ENCODE measurements around the gene KRT80.

DNA sequence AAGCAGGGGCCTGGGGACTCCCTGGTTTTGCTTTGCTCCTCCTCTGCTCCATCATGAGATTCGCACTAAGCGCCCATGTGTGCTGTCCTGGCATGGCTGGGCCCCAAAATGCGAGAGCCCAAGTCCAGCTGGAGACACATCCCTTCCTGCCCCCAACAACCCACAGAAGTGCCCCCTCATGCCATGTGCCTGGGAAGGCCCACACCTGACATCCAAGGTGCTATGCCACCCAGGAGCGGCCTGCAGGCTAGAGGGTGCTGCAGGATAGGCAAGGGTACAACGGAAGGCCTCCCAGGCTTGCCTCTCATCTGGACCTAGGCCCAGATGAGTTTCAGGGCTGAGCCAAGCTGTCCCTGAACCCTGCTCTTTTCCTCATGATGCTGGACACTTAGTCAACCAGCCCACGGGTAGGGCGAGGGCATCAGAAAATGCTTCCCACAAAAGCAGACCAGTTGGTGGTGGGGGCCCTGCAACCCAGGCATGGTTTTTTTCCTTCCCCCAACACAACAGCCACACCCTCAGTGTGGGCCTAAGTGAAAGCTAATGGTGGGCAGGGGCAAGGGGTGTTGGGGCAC is 13.2 kb upstream of the KRT80 start:
- TF ChIP-seq, protein P1, sequence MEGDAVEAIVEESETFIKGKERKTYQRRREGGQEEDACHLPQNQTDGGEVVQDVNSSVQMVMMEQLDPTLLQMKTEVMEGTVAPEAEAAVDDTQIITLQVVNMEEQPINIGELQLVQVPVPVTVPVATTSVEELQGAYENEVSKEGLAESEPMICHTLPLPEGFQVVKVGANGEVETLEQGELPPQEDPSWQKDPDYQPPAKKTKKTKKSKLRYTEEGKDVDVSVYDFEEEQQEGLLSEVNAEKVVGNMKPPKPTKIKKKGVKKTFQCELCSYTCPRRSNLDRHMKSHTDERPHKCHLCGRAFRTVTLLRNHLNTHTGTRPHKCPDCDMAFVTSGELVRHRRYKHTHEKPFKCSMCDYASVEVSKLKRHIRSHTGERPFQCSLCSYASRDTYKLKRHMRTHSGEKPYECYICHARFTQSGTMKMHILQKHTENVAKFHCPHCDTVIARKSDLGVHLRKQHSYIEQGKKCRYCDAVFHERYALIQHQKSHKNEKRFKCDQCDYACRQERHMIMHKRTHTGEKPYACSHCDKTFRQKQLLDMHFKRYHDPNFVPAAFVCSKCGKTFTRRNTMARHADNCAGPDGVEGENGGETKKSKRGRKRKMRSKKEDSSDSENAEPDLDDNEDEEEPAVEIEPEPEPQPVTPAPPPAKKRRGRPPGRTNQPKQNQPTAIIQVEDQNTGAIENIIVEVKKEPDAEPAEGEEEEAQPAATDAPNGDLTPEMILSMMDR (IDR thresholded peaks at IDR 0.05; ENCODE audit: extremely low read depth in 1 of 2, insufficient read depth in 1 of 2, low read depth in 1 of 2, low read length in 2 of 2): no peak
- TF ChIP-seq POLR2A (IDR thresholded peaks at IDR 0.05; ENCODE audit: low read depth, low read length) (no peak), EZH2 (IDR thresholded peaks at IDR 0.05; ENCODE audit: borderline replicate concordance, low read depth, low read length, severe bottlenecking) (no peak)
- TF ChIP-seq, protein P2, sequence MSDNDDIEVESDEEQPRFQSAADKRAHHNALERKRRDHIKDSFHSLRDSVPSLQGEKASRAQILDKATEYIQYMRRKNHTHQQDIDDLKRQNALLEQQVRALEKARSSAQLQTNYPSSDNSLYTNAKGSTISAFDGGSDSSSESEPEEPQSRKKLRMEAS (IDR thresholded peaks at IDR 0.05; ENCODE audit: insufficient read depth, insufficient read length): no peak

All from endothelial cell of umbilical vein (primary cell).